K562 (cell line): Measurements from ENCODE around the gene IRF2BP1. TPM values are rescaled to one million over a fixed set of nuclear protein-coding genes. Genes with fewer than 3 reads are reported as not detected.

Source experiments
- BCOR ChIP-seq: fragments of 450-650 bp; IDR thresholded peaks from 2 replicates; pipeline ENCODE4 v1.6.1; 2016
- BMI1 ChIP-seq: fragments of 150-350 bp; IDR thresholded peaks from 2 replicates; pipeline ENCODE4 v1.6.1; 2014; ENCODE audit warnings: low read length
- BRF2 ChIP-seq: IDR thresholded peaks from 3 replicates; pipeline ENCODE4 v1.6.1; 2011; ENCODE audit warnings: borderline replicate concordance, mild to moderate bottlenecking; ENCODE audit not compliant: insufficient read length, insufficient read depth
- CTBP1 ChIP-seq: fragments of 450-650 bp; IDR thresholded peaks from 2 replicates; pipeline ENCODE4 v1.6.1; 2016; ENCODE audit warnings: borderline replicate concordance
- ETV1 ChIP-seq: fragments of 450-650 bp; conservative IDR thresholded peaks from 2 replicates; pipeline ENCODE4 v1.6.1; 2016; ENCODE audit warnings: missing genetic modification characterization, control low read depth, low read depth, missing compliant biosample characterization
- HCFC1 ChIP-seq: IDR thresholded peaks from 2 replicates; pipeline ENCODE4 v1.6.1; 2012; ENCODE audit warnings: low read depth, low read length, improper control_type of control experiment
- HDAC1 ChIP-seq, 2 experiments: fragments of 450-650 bp; IDR thresholded peaks; 2 replicates each; pipeline ENCODE4 v1.6.1; 2016 to 2017; ENCODE audit warnings: inconsistent platforms in 1 of 2, mild to moderate bottlenecking in 1 of 2, moderate library complexity in 1 of 2
- HDAC3 ChIP-seq: fragments of 450-650 bp; IDR thresholded peaks from 2 replicates; pipeline ENCODE4 v1.6.1; 2018; ENCODE audit warnings: borderline replicate concordance, mild to moderate bottlenecking, moderate library complexity; ENCODE audit not compliant: partially characterized antibody
- HDGF ChIP-seq: fragments of 450-650 bp; IDR thresholded peaks from 2 replicates; pipeline ENCODE4 v1.6.1; 2016
- HMG20A ChIP-seq: fragments of 450-650 bp; formaldehyde crosslinking; conservative IDR thresholded peaks from 2 replicates; pipeline ENCODE4 v1.4.0; 2020; ENCODE audit warnings: mild to moderate bottlenecking, mixed read lengths
- MLLT1 ChIP-seq, 2 experiments: fragments of 450-650 bp; IDR thresholded peaks; 2 replicates each; pipeline ENCODE4 v1.6.1; 2016
- MNT ChIP-seq, 2 experiments: fragments of 450-650 bp; conservative IDR thresholded peaks; 2 replicates each; pipeline ENCODE4 v1.6.1; 2017; ENCODE audit warnings: mild to moderate bottlenecking in 2 of 2, moderate library complexity in 2 of 2
- MYC ChIP-seq, 2 experiments: fragments of 250-450 bp in 1 of 2; sonication (Bioruptor Pico) in 1 of 2; IDR thresholded peaks; 2 replicates each; pipeline versions ENCODE4 v1.5.1 to v1.6.1; 2012 to 2021; ENCODE audit warnings: low read depth in 2 of 2, borderline replicate concordance in 1 of 2, improper control_type of control experiment in 1 of 2, low read length in 1 of 2, mild to moderate bottlenecking in 1 of 2, moderate library complexity in 1 of 2
- NCOR1 ChIP-seq: fragments of 450-650 bp; IDR thresholded peaks from 2 replicates; pipeline ENCODE4 v1.6.1; 2016; ENCODE audit warnings: mild to moderate bottlenecking, moderate library complexity
- RCOR1 ChIP-seq, 2 experiments: IDR thresholded peaks; 2 replicates each; pipeline ENCODE4 v1.6.1; 2012; ENCODE audit warnings: low read depth in 2 of 2, low read length in 2 of 2, borderline replicate concordance in 1 of 2, improper control_type of control experiment in 1 of 2
- SFPQ ChIP-seq: fragments of 200-400 bp; formaldehyde crosslinking; IDR thresholded peaks from 2 replicates; pipeline ENCODE4 v1.6.1; 2017; ENCODE audit warnings: mild to moderate bottlenecking, low read depth, low read length, moderate library complexity
- SMARCB1 ChIP-seq: IDR thresholded peaks from 2 replicates; pipeline ENCODE4 v1.6.1; 2011; ENCODE audit warnings: improper control_type of control experiment, low read depth; ENCODE audit not compliant: insufficient read length
- TBL1XR1 ChIP-seq, 2 experiments: IDR thresholded peaks; 2 replicates each; pipeline ENCODE4 v1.6.1; 2012; ENCODE audit warnings: improper control_type of control experiment in 2 of 2, low read length in 2 of 2, mild to moderate bottlenecking in 1 of 2
- USF1 ChIP-seq: sonication (generic); formaldehyde crosslinking; IDR thresholded peaks from 2 replicates; pipeline ENCODE4 v1.9.0; 2022; ENCODE audit warnings: mild to moderate bottlenecking, missing genetic modification reagents
- ZNF384 ChIP-seq: IDR thresholded peaks from 2 replicates; pipeline ENCODE4 v1.6.1; 2012; ENCODE audit warnings: low read depth, low read length, improper control_type of control experiment
- polyA plus RNA-seq, 8 experiments: library from polyadenylated mRNA; depleted of rRNA in 4 of 8; stranded (reverse) in 5 of 8; unstranded in 3 of 8; fragments of >200 nt; fragmentation: Nextera tagmentation in 2 of 8; fragmentation: Illumina TruSeq in 1 of 8; extraction: Ambion mirVana in 2 of 8; extraction: Trizol in 1 of 8; gene quantifications; 2 replicates each; pipeline versions ENCODE4 v1.2.1 to v1.2.3, GENCODE V29; 2011 to 2014; ENCODE audit warnings: inconsistent platforms in 1 of 8, missing spikeins in 1 of 8
- total RNA-seq, 7 experiments: library from RNA; depleted of rRNA in 6 of 7; stranded (reverse); fragments of >200 nt in 6 of 7; fragmentation: Illumina TruSeq in 2 of 7; extraction: Trizol in 2 of 7; gene quantifications; 2 replicates each; pipeline versions ENCODE4 v1.2.1 to v1.2.3, GENCODE V29; 2011 to 2021; ENCODE audit warnings: low replicate concordance in 1 of 7

IRF2BP1 gene
- total and polyA plus RNA-seq, 9 of the 15 experiments (the other 6 are each of a cell fraction or from before 2014, with no cell fraction given) = 0.61 to 35.9 (median 3.5) TPM

GRCh38 chr19:45886427-45887199 is 672 bp upstream of the IRF2BP1 start (continued):
- TF ChIP-seq MLLT1 (IDR thresholded peaks at IDR 0.05) = peak in 1 of 2 experiments; percentile 12; a peak in 1 of 4 replicates
- no peak for TF ChIP-seq BRF2
- TF ChIP-seq NCOR1 = 0 out of 2 replicates have a peak, but pooled peaks have one; percentile 11
- TF ChIP-seq ZNF384 = peak; percentile 10; the same call in 1 of the 2 replicates
- TF ChIP-seq MNT (conservative IDR thresholded peaks at IDR 0.05) = peak; percentile 21 to 62; a peak in 3 of 4 replicates
- peak; percentile 81; the same call in 1 of the 2 replicates for TF ChIP-seq HDGF
- peak; percentile 53 for TF ChIP-seq ETV1 (tag)
- peak in 1 of 2 experiments; percentile 7; a peak in 2 of 4 replicates for TF ChIP-seq HDAC1 (IDR thresholded peaks at IDR 0.05)
- peak; percentile 47 for TF ChIP-seq HDAC3
- TF ChIP-seq BMI1 = no peak
- TF ChIP-seq SMARCB1 = no peak
- peak in 1 of 2 experiments; percentile 70; a peak in 2 of 4 replicates for TF ChIP-seq TBL1XR1 (IDR thresholded peaks at IDR 0.05; ENCODE audit: low read length in 2 of 2)
- peak; percentile 100 for TF ChIP-seq BCOR
- peak in 1 of 2 experiments; percentile 73; a peak in 1 of 4 replicates for TF ChIP-seq RCOR1 (IDR thresholded peaks at IDR 0.05; ENCODE audit: borderline replicate concordance in 1 of 2, low read depth in 2 of 2, low read length in 2 of 2)
- TF ChIP-seq CTBP1 = no peak
- TF ChIP-seq MYC (IDR thresholded peaks at IDR 0.05; ENCODE audit: low read depth, low read length) = no peak; the same call in 1 of the 2 replicates
- TF ChIP-seq MYC (CRISPR knock-in tag; IDR thresholded peaks at IDR 0.05; ENCODE audit: borderline replicate concordance, low read depth) = 0 out of 2 replicates have a peak, but pooled peaks have one; percentile 10
- no peak for TF ChIP-seq HMG20A (CRISPR knock-in tag)
- TF ChIP-seq USF1 (CRISPR knock-in tag) = 0 out of 2 replicates have a peak, but pooled peaks have one; percentile 12
- peak; percentile 94 for TF ChIP-seq HCFC1
- TF ChIP-seq SFPQ = no peak
